Stimulated activated naive CD4-positive, alpha-beta T cell (primary cell): ENCODE data around the gene GAS7.
A peak's percentile ranks its signal among the peaks of the same experiment; 100 is the strongest.

Experiments
- DNase-seq, 6 experiments: peaks; one replicate each; lab custom pipeline; 2025; lab: John Stamatoyannopoulos, UW

Gene GAS7

DNA sequence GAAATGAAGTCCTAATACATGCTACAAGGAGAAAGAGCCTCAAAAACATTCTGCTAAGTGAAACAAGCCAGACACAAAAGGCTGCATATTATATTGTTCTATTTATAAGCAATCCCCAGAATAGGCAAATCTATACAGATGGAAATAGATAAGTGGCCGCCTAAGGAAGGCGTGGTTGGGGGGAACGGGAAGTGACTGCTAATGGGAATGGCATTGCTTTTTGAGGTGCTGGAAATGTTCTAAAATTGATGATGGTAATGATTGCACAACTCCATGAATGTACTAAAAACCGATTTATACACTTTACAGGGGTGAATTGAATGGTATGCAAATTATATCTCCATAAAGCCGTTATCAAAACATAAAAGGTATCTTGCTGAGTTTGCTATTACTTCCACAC lies 67.7 kb downstream of the GAS7 start:
- DNase-seq, result no peak

DNA sequence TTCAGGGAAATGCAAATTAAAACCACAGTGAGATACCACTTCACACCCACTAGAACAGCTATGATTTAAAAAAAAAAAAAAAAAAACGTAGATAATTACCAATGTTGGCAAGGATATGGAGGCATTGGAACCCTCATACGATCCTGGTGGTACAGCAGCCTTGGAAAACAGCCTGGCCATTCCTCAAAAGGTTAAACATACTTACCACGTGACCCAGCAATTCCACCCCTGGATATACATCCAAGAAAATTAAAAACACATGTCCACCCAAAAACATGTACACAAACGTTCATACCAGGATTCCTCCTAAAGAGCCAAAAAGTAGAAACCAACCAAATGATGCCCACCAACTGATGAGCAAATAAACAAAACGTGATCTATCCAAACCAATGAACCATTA lies 68.1 kb downstream of the GAS7 start:
- DNase-seq, result no peak

DNA sequence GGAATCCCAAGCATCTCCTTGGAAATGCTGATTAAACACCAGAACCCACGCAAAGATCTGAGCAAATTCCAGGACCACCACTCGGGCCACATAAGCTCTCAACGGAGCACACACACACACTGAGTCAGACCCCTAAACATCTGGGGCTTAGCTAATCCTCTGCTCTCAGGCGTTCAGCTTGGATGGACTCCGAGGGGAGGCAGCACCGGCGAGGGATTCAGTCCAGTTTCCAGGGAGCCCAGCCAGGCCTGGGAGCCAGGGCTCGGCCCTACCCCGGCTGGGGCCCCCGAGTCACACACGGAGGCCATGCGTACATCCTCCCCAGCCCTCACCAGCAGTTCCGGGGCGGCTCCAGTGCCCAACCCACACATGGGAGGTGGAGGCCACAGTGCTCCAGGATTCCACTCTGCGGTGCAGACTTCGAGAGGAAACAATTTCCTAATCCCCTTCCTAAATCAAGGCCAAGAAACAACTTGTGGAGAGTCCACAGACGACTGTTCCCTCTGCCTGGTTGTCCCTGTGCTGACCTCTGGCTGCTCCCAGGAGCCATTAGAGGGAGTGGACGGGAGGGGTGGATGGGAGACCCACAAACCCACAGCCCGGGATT lies 70.5 kb downstream of the GAS7 start:
- no peak for DNase-seq

DNA sequence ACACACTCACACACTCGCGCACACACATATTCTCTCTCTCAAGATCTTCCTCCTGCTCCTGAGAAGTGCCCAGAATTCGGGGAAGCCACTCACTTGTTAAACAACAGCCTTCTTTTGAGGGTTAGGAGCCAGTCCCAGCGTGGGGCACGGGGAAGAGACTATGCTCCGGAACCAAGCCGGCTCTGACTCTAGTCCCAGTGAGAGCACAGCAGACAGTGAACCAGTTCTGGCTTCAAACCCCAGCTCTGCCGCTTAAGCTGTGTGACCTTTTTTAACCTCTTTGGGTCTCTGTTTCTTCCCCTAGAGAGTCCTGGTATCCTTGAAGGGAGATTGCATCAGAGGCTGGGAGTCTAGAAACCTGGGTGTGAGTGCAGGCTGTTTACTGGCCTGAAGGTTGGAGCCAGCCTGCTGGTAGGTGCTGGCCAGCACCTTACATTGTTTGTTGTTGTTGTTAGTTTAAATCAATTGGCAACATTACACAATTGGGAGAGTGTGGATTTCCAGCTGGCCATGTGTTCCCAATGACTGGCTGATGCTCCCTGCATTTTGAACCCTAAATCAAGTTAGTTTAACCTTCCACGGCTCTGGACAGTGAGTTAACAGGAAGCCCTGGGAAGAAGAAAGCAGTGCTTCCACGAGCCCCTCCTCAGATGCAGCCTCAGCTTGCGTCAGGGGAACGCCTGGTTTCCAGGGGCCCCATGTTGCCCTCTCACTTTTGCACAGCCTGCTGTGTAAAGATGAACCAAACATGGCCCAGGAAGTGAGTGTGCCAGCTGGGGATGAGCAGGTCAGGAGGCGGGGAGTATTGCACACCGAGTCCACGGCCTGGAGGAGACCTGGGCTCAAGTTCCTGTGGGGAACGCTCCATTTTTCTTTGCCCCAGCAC lies 71.5 kb downstream of the GAS7 start:
- peak in 1 of 6 experiments; percentile 11 for DNase-seq

DNA sequence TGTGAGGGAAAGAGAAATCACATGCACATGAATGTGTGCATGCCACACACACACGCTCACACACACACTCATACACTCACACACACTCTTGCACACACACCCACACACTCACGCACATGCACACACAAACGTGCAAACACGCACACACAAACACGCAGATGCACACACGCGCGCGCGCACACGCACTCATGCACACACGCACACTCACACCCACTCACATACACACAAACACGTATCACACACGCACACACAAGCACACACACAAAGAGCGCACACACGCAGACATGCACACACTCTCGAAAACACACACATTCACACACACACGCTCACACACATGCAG lies 72.2 kb downstream of the GAS7 start:
- DNase-seq, result no peak

DNA sequence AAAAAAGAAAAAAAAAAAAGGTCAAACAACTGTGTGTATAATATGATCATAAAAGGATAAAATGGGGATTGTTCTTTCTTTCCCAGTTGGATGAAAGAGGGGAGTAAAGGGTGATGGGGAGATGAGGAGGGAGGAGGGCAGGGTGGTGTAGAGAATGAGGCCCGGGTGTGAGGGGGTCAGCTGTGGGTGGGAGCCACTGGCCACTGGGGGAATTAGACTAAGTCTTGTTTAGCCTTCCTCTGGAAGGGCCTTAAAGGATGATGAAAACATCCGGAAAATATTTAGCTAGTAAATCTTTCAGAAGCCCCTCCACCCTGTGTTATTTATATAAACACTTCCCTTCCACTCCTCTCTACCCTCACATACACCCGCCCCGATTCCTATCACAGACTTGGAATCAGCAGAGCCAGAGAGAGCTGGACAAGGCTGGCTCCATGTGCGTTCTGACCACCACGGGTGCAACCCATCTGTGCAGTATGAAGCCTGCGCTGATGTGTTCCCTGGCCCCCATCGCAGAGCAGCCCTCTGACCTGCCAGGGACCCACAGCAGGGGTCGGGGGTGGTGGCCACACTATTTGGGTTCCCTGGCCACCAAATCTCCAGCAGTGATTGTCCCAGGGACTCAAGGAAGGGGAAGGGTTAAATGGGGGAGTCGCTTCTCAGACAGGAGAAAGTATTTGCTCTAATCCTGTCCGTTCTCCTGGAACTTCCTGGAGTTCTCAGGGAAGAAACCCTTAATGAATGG lies 72.7 kb downstream of the GAS7 start:
- no peak for DNase-seq

GRCh38 chr17:10123093-10123492 lies 75.3 kb downstream of the GAS7 start:
- DNase-seq, result no peak

DNA sequence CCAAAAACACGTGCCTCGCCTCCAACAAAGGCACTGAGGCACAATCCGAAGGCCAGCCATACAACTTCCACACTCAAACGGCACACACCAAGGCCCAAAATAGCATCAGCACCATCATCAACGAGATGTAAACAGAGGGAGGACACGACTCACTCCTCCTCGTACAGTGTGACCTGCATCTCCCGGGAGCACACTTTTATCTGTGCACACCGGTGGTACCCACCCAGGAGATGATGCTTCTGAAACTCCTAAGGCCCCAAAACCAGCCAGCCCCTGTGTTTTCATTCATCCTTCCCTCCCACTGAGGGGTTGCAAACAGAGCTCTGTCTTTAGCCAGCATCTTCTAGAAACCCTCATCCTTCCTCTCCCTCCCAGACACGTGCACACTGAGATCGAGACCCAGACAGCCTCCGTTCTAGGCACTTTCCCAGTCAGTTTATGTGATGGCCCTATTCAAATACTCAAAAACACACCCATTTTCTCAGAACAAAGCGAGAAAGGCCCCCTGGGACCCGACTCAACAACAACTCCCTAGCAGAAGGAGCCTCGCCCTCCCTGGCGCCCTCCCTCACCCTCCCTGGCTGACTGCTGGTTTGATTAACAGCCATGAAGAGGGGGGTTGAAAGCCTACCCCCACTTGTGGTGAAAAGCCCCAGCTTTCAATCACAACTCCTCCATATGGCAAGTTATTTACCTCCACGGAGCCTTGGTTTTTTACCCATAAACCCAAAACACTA lies 76.3 kb downstream of the GAS7 start:
- no peak for DNase-seq

GRCh38 chr17:10120749-10121148 lies 77.7 kb downstream of the GAS7 start:
- DNase-seq, result peak in 1 of 6 experiments; percentile 8

- no peak for DNase-seq
These were observed 78.3 kb downstream of the GAS7 start for GRCh38 chr17:10120109-10120485.

GRCh38 chr17:10119203-10120108 lies 79.0 kb downstream of the GAS7 start:
- DNase-seq, result no peak

DNA sequence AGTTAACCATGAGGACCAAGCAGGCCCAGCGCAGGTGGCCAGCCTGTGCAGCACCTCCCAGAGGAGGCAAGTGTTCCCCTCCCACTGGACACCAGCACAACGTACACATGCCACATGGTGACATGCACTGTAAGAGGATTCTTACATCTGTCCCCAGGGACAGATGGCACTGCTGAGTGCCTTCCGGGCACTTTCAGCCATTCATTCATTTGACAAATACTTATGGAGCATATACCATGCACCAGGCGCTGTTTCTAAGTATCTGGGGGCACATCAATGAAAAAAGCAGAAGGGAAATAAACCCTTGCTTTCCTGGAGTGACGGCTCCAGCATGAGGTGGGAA lies 79.6 kb downstream of the GAS7 start:
- no peak for DNase-seq

GRCh38 chr17:10117581-10118001 lies 80.8 kb downstream of the GAS7 start:
- DNase-seq, result no peak

DNA sequence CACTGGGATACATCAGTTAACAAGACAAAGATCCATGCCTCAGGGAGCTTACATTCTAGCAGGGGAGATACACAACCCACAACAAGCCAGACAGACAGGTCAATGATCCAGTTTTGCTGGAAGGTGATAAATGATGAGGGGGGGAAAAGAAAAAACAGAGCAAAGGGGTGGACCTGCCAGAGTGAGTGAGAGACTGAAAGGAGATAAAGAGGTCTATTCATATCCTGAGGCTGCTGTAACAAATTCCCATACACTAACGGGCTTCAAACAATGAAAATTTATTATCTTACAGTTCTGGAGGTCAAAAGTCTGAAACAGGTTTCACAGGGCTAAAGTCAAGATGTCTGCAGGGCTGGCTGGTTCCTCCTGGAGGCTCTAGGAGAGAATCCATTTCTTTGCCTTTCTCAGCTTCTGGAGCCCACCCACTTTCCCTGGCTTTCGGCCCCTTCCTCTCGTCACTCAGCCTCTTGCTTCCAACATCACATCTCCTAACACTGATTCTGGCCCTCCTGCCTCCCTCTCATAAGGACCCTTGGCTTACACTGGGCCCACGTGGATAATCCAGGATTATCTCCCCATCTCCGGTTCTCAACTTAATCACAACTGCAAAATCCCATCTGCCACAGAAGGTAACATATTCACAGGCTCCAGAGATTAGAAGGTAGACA lies 81.5 kb downstream of the GAS7 start:
- no peak for DNase-seq

GRCh38 chr17:10116267-10116666 lies 82.1 kb downstream of the GAS7 start:
- no peak for DNase-seq

- no peak for DNase-seq
These were observed 82.9 kb downstream of the GAS7 start for GRCh38 chr17:10115536-10115932.

- DNase-seq, result peak in 4 of 6 experiments; percentile 6 to 32 (median 10)
These were observed 83.4 kb downstream of the GAS7 start for GRCh38 chr17:10114931-10115535.

DNA sequence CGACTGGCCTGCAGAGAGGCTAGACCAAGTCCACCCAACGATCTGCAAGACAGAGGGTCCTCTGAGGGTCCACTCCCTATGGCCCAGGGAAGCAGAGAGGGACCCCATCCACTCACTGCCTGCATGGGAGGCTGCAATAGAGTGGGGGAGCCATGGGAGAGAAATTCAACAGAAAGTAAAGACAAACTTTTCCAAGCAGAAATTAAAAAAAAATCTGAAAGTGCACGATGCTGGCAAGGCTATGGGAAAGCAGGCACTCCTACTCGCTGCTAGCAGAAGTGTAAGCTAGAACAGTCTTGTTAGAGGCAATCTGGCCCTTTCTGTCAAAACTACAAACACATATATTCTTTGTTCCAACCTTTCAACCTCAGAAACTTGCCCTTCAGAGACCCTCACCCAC lies 85.4 kb downstream of the GAS7 start:
- DNase-seq, result no peak

- DNase-seq, result no peak
These were observed 86.4 kb downstream of the GAS7 start for GRCh38 chr17:10111907-10112452.

DNA sequence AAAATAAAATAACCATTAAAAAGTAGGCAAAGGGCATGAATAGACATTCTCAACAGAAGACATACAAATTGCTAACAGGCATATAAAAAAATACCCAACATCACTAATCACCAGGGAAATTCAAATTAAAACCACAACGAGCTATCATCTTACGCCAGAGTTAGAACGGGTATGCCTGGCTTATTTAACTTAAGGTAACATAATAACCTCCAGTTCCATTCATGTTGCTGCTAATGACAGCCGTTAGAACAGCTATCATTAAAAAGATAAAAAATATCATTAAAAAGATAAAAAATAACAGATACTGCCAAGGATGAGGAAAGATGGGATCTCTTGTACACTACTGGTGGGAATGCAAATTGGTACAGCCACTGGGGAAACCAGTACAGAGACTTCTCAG lies 89.3 kb downstream of the GAS7 start:
- DNase-seq, result no peak
